Measurements from ENCODE around the gene PITPNM2. TPM values are rescaled to one million over a fixed set of nuclear protein-coding genes. Genes with fewer than 3 reads are reported as not detected.

The PITPNM2 gene
- total and polyA plus RNA-seq, 9 of the 15 experiments (the other 6 are each of a cell fraction or from before 2014, with no cell fraction given), result 0.03 to 10.8 (median 2.9) TPM

DNA sequence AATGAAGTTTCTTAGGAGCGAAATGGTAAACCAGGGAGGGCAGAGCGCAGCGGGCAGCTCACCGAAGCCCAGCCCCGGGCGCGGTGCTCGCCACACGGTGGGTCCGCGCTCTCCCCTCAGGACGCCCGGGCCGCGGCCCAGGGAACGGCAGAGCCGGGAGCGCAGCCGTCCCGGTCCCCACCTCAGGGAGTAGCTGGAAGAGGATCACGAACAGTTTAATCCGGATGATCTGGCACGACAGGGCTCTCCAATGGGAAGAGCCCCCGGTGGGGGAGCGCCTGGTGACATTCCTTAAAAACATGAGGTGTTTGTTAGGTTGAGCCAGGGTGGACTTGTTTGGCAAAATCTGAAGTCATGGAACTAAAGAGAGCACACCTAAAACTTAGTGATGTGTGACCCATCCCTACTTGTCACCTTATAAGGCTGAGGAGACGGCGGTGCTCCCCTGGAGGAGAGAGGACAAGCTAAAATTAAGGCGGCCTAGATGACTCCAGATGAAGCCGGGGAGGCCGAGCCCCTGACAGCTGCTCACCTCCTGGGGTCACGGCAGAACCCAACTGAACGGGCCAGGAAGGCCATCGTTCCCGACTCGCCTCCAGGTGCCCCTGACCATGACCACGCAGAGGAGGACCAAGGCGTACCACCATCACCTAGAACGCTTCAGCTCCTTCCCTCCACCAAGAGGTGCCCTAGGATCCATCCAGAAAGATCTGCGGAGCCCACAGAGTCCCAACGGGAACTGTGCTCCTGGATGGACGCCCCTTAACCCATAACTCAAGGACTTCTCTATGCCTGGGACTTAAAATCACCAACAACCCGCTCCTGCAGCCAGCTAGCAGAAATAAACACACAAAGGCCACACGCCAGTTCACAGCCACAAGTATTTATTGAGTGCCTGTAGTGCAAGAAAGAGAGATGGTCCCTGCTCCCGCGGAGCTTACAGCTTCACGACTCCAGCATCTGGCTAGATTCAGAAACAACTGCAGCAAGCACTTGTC, 866 bp upstream of the PITPNM2 start:
- CTCF ChIA-PET (ENCODE audit: low intra/inter-chr PET ratio), result interaction anchor here (0.6 kb wide), 1 partner anchor 107 kb away, joined by 3 read pairs; no protein-coding TSS in a partner anchor
- H2AFZ ChIP-seq (ENCODE audit: low read depth, low read length), result peak overlapping the region; percentile 84
- TF ChIP-seq, protein P1, sequence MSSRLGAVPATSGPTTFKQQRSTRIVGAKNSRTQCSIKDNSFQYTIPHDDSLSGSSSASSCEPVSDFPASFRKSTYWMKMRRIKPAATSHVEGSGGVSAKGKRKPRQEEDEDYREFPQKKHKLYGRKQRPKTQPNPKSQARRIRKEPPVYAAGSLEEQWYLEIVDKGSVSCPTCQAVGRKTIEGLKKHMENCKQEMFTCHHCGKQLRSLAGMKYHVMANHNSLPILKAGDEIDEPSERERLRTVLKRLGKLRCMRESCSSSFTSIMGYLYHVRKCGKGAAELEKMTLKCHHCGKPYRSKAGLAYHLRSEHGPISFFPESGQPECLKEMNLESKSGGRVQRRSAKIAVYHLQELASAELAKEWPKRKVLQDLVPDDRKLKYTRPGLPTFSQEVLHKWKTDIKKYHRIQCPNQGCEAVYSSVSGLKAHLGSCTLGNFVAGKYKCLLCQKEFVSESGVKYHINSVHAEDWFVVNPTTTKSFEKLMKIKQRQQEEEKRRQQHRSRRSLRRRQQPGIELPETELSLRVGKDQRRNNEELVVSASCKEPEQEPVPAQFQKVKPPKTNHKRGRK (tag; IDR thresholded peaks at IDR 0.05), result no peak
- TF ChIP-seq ZFX (CRISPR knock-in tag; IDR thresholded peaks at IDR 0.05) (peak; percentile 30), RBM22 (IDR thresholded peaks at IDR 0.05; ENCODE audit: low read depth, low read length, poor library complexity, severe bottlenecking) (peak; percentile 59), NFIC (IDR thresholded peaks at IDR 0.05) (no peak), POLR2A (conservative IDR thresholded peaks at IDR 0.05) (peak; percentile 9; the same call in 1 of the 2 replicates), TAF1 (IDR thresholded peaks at IDR 0.05; ENCODE audit: control insufficient read depth, extremely low read depth, insufficient read depth, low read length, severe bottlenecking) (no peak), NCOA2 (IDR thresholded peaks at IDR 0.05; ENCODE audit: partially characterized antibody in 2 of 2) (no peak), ZNF717 (CRISPR knock-in tag; IDR thresholded peaks at IDR 0.05) (no peak), XRCC5 (IDR thresholded peaks at IDR 0.05; ENCODE audit: low read depth, low read length) (no peak), ZNF263 (CRISPR knock-in tag; IDR thresholded peaks at IDR 0.05; ENCODE audit: borderline replicate concordance) (peak; percentile 70), POLR2G (IDR thresholded peaks at IDR 0.05; ENCODE audit: low read depth, low read length) (peak; percentile 66)

More for the DNA sequence above, 866 bp upstream of the PITPNM2 start:
- 81% methylated on average over 38 of the region's 46 CpGs for WGBS (ENCODE audit: insufficient coverage, low coverage, missing lambda C conversion rate)
- peak in 1 of 4 experiments; percentile 22 for DNase-seq (ENCODE audit: extremely low read depth in 1 of 4, low spot score in 3 of 4)
- H3K4me3 ChIP-seq, result peak overlapping the region; percentile 46
- ATAC-seq, result peak; percentile 2; the same call in 1 of the 3 replicates
- H3K9me3 ChIP-seq (replicated peaks; ENCODE audit: control insufficient read depth, insufficient read depth, low read depth, low read length), result no peaks in the 10 kb centered on the region
- H3K36me3 ChIP-seq (ENCODE audit: control insufficient read depth, insufficient read depth, low read length), result peaks cover 26% of the 10 kb centered on the region; the same call in 2 of the 3 replicates
- peaks cover 12% of the 10 kb centered on the region for H4K20me1 ChIP-seq (replicated peaks; ENCODE audit: control insufficient read depth, insufficient read depth, low read length)
- peak overlapping the region; percentile 47 for H3K4me2 ChIP-seq (ENCODE audit: insufficient read depth, low read length)
- POLR2A ChIA-PET, result interaction anchor here (0.6 to 1.6 kb wide), 7 partner anchors 9 to 261 kb away, joined by 3 to 6 read pairs (median 4); partner anchors contain the start of genes ABCB9, MPHOSPH9 and MTRFR
- peaks cover 23 to 26% of the 10 kb centered on the region in 2 experiments; a peak in 4 of 5 replicates for H3K4me1 ChIP-seq (replicated peaks in 1 of 2; ENCODE audit: control insufficient read depth in 2 of 2, insufficient read depth in 2 of 2, low read length in 2 of 2)
- peak overlapping the region; percentile 42 to 94; a peak in 3 of 4 replicates for H3K9ac ChIP-seq (ENCODE audit: insufficient read depth in 1 of 2, low read depth in 2 of 2, low read length in 2 of 2)
- BruUV-seq (replicated peaks), result no TSS peak
- no peaks in the 10 kb centered on the region for H3K27me3 ChIP-seq (ENCODE audit: control insufficient read depth in 2 of 2, insufficient read depth in 2 of 2, low read length in 2 of 2)
- intact Hi-C loops (cut with micrococcal nuclease), result no loop called here
- peaks cover 5% of the 10 kb centered on the region for H3K9me1 ChIP-seq (ENCODE audit: control insufficient read depth, insufficient read depth, low read length)
- FAIRE-seq, result no peak
- peak overlapping the region; percentile 51; the same call in 1 of the 3 replicates for H3K27ac ChIP-seq (ENCODE audit: extremely low read depth, low read depth, low read length)
- in situ Hi-C loops (cut with MboI), result no loop called here
- H3K79me2 ChIP-seq (ENCODE audit: control insufficient read depth, insufficient read depth, low read length), result peaks cover 18% of the 10 kb centered on the region; the same call in 2 of the 3 replicates

Measured in K562 (cell line).